Stimulated activated CD8-positive, alpha-beta memory T cell treated with anti-CD3 and anti-CD28 coated beads, Interleukin-7, amount 100 ng/mL, for 4 hours (primary cell): ENCODE data around the gene CD8A.

Experiments
- DNase-seq, 2 donors: peaks; one replicate each; pipeline ENCODE4 v3.0.0-alpha.2; 2020; ENCODE audit warnings: low read depth in 2 of 2

CD8A gene

GRCh38 chr2:86808315-86809161, 17.8 kb upstream of the CD8A start:
- peak; percentile 87 to 94 for DNase-seq

GRCh38 chr2:86807468-86808275, 17.0 kb upstream of the CD8A start:
- peak in 1 of 2 donors; percentile 71 for DNase-seq

- no peak for DNase-seq
Measured at GRCh38 chr2:86807133-86807467, 16.4 kb upstream of the CD8A start.

- DNase-seq: peak in 1 of 2 donors; percentile 57
Measured at GRCh38 chr2:86806059-86806857, 15.5 kb upstream of the CD8A start.

GRCh38 chr2:86800856-86801567, 10.3 kb upstream of the CD8A start:
- no peak for DNase-seq

GRCh38 chr2:86794861-86795260, 4.1 kb upstream of the CD8A start:
- DNase-seq: no peak

DNA sequence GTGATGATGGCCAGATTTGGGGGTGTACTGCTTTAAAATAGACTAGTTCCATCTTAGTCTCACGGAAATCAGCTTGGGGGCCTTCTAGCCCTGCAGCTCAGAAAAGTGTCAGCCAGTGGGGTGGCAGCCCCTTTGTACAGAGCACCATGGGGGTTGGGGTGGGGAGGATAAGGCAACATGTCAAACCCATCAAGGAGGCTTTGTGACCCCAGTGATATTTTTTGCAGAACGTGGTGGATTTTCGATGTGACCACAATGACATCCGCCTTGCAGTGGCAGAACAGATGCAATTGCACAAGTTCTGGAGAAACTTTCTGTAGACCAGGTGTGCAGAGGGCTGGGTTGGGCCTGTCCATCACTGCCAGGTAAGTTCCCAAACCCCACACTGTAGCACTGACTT, 3.0 kb upstream of the CD8A start:
- no peak for DNase-seq

- no peak for DNase-seq
Measured at GRCh38 chr2:86791573-86791972, 860 bp upstream of the CD8A start.

GRCh38 chr2:86790134-86790675, 508 bp downstream of the CD8A start:
- no peak for DNase-seq

- DNase-seq: no peak
Measured at GRCh38 chr2:86789687-86790133, 1.0 kb downstream of the CD8A start.

DNA sequence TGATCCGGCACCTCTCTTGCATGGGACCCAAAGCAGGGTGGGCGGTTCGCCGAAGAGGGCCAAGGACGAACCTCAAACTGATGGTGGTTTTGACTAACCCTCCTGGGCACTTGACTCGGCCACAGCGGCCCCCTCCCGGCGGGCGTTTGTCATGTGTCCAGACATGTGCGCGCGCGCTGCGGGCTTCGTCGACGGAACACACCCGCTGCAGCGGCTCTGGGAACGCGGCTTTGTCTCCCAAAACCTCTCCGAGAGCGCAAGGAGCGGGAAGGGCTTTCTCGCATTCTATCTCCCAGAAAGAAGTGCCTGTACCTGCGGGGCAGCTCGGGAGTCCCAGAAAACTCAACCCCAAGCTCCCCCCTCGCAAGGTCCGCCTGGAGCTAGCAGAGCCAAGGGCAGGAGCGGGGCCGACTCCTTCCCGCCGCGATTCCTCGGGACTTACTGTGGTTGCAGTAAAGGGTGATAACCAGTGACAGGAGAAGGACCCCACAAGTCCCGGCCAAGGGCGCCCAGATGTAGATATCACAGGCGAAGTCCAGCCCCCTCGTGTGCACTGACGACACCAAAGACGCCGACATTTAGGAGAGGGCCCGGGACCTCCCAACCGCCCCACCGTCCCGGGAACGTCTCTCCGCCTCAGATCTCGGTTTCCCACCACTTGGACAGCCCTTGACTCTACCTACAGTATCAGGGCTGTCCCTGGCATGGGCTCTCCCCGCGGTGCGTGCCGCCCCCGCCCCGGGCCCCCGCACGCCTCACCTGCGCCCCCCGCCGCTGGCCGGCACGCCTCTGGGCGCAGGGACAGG, 1.6 kb downstream of the CD8A start:
- no peak for DNase-seq

DNA sequence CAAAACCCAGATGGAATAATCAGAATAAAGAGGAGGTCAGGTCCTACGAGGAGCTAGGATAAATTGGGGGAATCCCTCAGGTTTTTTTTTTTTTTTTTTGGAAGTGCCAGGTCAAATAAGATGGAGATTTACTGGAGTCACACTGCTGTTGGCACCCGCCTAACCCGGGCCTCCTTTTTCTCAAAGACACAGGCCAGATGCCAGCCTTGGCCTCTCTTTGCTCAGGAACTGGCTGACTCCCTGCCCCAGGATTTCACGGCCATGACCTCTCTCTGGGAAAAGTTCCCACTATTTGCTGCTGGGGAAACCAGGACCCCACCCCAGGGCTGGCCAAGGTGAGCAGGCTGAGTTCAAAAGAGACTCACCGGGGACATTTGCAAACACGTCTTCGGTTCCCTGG, 2.5 kb downstream of the CD8A start:
- no peak for DNase-seq

DNA sequence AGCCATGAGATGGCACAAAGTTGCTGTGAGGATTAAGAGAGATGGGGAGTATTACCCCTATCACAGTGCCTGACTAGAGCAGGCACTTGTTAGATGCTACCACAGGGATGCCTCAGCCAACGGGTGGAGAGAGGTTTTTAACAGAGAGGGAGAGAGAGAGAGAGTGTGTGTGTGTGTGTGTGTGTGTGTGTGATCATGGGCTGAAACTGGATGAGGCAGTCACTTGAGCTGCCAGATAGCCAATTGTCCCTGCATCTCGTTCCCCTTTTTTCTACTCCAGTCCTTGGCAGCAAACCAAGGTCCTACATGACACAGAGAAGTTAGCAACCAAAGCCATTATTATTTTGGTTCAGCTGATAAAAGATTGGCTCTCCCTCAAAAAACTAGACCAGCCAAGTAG, 3.0 kb downstream of the CD8A start:
- DNase-seq: no peak

GRCh38 chr2:86786001-86786536, 4.6 kb downstream of the CD8A start:
- no peak for DNase-seq

DNA sequence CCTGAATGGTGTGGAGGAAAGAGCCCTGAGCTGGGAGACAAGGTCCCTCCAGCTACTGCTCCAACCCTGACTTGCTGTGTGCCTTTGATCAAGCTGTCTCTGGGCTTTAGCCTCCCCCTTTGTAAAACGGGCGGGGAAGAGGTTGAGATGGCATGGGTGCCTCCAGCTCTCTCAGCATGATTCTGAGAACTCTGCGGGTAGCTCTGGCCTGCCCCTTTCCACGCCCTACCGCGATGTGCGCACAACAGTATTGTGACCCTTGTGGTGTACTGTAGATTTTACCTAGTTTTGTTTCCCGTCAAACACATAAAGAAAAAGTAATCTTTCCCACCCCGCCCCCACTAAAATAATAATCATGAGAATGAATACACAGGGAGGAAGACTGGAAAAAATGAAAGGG, 5.3 kb downstream of the CD8A start:
- peak; percentile 75 to 80 for DNase-seq

- no peak for DNase-seq
Measured at GRCh38 chr2:86783615-86784339, 6.9 kb downstream of the CD8A start.

GRCh38 chr2:86782748-86783147, 8.0 kb downstream of the CD8A start:
- no peak for DNase-seq

GRCh38 chr2:86781363-86781762, 9.3 kb downstream of the CD8A start:
- no peak for DNase-seq

DNA sequence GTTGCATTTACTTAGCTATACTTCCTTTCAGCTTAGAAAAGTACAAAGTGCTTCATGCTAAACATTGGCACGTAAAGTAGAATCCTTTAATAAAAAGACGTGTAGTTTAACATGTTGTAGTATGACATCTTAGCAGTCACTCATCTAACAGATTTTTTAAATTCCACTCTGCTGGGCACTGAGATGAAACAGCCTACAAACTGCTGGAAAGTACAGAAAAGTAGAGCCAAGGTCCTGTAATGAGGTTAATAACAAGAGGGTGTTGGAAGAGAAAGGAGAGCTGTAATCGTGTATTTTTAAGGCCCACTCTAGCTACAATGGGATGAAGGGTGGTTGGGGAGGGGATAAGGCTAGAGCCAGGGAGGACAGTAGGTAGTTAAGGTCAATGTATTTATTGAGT, 10.7 kb downstream of the CD8A start:
- DNase-seq: no peak
